Endothelial cell of umbilical vein (primary cell): ENCODE data around the gene DLG3.

Source experiments
- CTCF ChIP-seq, 2 donors: IDR thresholded peaks; 1 replicate in 1 of 2; 2 replicates in 1 of 2; pipeline ENCODE4 v1.5.1; 2011; ENCODE audit warnings: low read length in 2 of 2, mild to moderate bottlenecking in 2 of 2, moderate library complexity in 2 of 2, control low read depth in 1 of 2, inconsistent platforms in 1 of 2, low read depth in 1 of 2; ENCODE audit not compliant: insufficient read depth in 1 of 2; ENCODE audit errors: extremely low read depth in 1 of 2
- MAX ChIP-seq: IDR thresholded peaks from 2 replicates; pipeline ENCODE4 v1.6.1; 2011; ENCODE audit not compliant: insufficient read depth, insufficient read length
- MYC ChIP-seq: IDR thresholded peaks from one replicate; pipeline ENCODE4 v1.6.1; 2011; ENCODE audit warnings: mild to moderate bottlenecking, low read depth, low read length
- POLR2AphosphoS5 ChIP-seq: IDR thresholded peaks from 2 replicates; pipeline ENCODE4 v1.6.1; 2012; ENCODE audit warnings: low read depth, mild to moderate bottlenecking, control low read depth, low read length, moderate library complexity; ENCODE audit not compliant: insufficient read depth

- TF ChIP-seq MAX (no peak), MYC (no peak), POLR2AphosphoS5 (no peak), CTCF (IDR thresholded peaks at IDR 0.05; ENCODE audit: extremely low read depth in 1 of 2, insufficient read depth in 1 of 2, low read depth in 1 of 2, low read length in 2 of 2) (no peak)
Measured at GRCh38 chrX:70525733-70526132, 81.1 kb downstream of the DLG3 start.
